CD4-positive, alpha-beta T cell treated with Interleukin-1 beta for 1 hour (primary cell): ENCODE measurements around the gene NBPF1.
"Not testable (repeated sequence)": the region's sequence is repeated elsewhere in the genome, so short reads cannot be mapped to it uniquely, and the experiment has no call there.

Source experiments
- DNase-seq, 2 donors: peaks; one replicate each; pipeline ENCODE4 v3.0.0-alpha.2; 2020 to 2022

The NBPF1 gene

DNA sequence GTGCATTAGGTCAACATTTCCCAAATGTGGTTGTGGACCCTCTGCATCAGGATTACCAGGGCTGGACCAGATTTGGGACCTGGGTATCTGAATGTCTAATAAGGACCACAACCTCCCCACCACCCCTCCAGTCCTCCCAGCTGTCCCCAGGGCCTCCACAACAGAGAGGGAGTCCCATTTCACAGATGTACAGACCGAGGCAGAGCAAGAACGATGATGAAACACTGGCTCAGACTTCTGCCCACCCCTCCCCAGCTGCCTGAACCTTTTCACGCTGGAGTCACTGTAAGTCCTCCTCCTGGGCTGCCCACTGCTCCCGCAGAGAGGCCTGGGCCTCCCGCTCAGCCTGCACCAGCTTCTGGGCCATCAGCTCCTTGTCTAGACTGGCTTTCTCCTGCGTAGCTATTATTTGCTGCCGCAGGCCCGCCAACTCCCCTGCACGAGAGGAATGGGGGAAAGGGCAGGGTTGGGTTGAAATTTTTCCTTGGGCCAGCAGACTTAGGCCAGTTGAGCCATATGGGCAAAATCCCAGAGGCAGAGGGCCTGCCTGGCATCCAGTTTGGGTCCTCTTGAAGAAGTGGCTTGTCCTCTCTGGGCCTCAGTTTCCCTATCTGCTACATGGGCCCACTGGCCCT lies 8.4 kb upstream of the NBPF1 start:
- not testable (repeated sequence) for DNase-seq

DNA sequence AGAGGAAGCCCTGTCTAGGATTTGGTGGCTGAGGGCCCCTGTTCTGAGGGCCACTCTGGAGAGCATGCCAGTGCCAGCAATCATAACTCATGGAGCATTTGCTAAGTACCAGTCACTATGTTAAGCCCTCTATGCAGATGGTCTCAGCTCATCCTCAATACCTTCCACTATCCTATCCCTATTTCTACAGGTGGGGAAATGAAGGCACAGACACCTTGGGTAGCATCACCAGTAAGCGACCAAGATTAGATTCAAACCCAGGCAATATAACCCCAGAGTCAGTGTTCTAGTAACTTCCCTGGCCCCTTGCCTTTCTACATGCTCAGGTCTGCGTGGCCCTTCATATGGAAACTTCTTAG lies 7.9 kb upstream of the NBPF1 start:
- DNase-seq, result no peak

DNA sequence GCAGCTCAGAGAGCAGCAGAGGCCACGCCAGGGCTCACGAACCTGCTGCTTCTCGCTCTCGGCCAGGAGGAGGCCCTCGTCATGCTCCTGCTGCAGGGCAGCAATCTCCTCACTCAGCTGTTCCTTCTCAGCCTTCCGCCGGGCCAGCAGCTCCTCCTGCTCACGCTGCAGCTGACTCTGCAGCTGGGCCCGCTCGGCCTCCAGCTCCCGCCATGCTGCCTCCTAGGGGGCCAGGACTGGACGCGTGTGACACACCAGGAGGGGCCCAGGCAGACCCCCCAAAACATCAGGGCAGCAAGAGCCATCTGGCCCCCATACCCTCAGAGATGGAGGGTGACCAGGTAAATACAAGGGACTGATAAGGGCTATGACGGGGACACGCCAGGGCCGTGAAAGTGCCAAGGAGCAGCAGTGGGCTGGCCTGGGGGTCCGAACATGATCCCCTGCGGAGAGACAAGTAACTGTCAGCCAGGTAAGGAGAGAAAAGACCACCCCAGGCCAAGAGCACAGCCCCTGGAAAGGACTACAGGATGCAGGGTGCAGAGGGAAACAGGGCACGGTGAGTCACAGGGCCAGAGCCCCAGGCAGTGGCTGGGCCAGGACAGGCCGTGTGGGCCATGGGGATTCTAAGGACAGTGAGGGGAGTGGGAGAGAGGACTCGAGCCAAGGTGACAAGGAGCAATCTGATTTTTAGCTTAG lies 6.6 kb upstream of the NBPF1 start:
- not testable (repeated sequence) for DNase-seq

DNA sequence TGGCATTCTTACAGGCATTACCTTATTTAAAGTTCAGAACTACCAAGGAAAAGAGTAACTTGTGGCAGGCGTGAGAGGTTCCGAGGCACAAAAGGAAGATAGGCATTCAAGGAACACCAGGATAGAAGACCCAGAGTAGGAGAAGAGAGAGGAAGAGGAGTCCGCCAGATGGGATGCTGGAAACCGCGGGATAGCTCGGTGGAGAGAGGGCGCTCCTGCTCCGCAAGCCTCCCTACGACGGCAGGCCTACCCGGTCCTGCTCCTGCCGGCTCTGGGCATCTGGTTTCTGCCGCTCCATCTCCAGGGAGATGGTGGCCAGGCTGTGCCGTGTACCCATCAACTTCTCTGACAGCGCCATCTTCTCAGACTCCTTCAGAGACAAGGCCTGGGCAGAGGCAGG lies 5.4 kb upstream of the NBPF1 start:
- no peak for DNase-seq

- no peak for DNase-seq
Observed at GRCh38 chr1:16617778-16618580, 4.6 kb upstream of the NBPF1 start.

GRCh38 chr1:16617114-16617631 lies 3.8 kb upstream of the NBPF1 start:
- no peak for DNase-seq

GRCh38 chr1:16615253-16616252 lies 2.2 kb upstream of the NBPF1 start:
- no peak for DNase-seq

DNA sequence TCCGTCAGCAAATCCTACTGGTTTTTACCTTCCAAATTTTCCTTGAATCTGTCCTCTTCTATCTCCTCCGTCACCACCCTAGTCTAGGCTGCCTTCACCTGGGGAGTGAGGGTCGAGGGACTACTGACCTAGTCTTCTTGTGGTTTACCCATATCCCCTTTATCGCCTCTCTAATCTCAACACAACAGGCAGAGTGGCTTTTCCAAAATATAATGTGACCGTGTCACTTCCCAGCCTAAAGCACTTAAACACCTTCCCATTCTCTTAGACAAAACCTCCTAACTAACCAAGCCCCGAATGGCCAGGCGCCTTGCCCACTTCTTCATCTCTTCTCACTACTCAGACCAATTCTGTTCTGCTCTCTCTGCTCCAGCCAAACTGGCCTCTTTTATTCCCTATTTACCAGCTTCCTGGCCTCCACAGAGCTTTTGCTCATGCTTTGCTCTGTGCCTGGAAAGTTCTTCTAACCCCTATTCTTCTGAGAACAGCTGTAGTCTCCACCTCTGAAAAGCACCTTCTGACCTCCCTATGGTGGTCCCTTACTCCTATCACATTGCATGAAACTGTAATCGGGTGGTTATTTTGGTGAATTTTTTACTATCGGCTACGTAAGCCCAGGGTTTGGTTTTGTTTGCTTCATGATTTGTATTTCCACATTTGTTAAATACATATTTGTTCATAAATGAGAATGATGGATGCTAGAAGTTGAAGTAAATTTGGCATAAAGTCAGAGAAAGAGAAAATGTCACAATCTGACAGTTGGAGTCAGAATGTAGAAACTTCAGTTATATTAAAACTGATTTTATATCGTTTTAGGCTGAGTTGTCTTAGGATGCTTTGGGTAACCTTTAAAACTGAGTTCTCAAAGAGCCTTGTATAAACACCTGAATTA lies 1.2 kb upstream of the NBPF1 start:
- DNase-seq, result no peak

DNA sequence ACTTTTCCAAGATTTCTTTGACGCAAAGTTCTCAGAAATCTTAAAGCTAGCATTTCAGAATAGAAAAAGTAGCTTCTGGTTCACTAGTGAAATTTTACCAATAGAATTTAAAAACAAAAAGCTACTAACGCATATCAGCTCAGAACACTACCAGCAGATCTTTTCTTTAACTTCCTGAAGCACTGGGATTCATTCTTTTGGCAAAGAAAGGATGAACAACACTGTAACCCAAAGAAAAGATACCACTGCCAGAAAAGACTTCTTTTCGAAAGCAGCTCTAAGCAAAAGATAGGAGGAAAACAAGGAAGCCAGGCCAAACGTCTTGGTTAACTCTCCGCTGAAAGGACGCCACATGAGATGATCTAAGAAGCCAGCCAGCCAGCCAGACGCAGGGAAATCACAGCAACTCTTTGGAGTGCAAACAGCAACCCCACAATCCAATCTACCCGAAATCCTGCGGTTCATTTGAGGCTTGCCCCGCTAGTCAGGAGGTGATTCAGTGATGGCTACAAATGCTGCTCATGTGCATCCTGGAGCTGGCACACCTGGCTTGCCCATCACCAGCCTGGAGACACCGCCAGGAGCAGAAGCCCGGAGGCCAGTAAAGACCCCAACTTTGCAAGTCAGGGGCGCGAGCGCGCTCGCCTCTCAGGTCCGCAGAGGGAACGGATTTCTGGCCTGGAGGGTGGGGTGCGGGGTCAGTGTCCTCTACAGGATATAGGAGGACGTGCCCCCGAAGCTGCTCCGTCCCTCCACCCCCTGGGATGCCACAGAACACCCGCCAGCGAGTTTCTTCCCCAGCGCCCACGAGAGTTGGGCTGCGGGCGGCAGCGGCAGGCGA lies 812 bp downstream of the NBPF1 start:
- DNase-seq, result no peak

GRCh38 chr1:16611981-16612331 lies 1.4 kb downstream of the NBPF1 start:
- not testable (repeated sequence) for DNase-seq

DNA sequence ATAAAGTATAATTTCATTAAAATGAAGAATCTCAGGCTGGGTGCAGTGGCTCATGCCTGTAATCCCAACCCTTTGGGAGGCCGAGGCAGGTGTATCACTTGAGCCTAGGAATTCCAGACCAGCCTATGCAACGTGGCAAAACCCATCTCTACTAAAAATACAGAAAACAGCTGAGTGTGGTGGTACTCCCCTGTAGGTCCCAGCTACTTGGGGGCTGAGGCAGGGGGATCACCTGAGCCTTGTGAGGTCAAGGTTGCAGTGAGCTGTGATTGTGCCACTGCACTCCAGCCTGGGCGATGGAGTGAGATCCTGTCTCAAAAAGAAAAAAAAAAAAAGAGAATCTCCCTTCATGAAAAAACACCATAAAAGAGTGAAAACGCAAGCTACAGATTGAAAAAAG lies 2.2 kb downstream of the NBPF1 start:
- not testable (repeated sequence) for DNase-seq

DNA sequence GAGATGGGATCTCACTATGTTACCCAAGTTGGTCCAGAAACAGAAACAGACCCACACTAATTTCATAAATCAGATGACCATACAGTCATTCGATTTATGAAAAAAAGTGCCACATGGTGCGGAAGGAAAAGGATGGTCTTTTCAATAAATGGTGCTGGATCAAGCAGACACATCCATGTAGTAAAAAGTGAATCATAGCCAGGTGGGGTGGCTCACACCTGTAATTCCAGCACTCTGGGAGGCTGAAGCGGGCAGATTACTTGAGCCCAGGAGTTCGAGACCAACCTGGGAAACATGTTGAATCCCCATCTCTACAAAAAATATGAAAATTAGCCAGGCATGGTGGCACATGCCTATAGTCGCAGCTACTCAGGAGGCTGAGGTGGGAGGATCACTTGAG lies 2.8 kb downstream of the NBPF1 start:
- not testable (repeated sequence) for DNase-seq

DNA sequence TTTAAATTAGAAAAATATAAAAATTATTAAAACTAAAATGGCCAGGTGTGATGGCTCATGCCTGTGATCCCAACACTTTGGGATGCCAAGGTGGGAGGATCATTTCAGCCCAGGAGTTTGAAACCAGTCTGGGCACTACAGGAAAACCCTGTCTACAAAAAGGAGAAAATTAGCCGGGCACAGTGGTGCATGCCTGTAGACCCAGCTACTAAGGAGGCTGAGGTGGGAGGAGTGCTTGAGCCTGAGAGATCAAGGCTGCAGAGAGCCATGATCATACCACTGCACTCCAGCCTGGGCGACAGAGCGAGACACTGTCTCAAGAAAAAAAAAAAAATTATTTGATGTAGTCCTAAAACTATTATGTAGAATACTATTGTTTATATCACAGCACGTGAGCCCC lies 3.6 kb downstream of the NBPF1 start:
- DNase-seq, result not testable (repeated sequence)

- no peak for DNase-seq
Observed at GRCh38 chr1:16608838-16609560, 4.4 kb downstream of the NBPF1 start.

- not testable (repeated sequence) for DNase-seq
Observed at GRCh38 chr1:16607853-16608815, 5.2 kb downstream of the NBPF1 start.

- DNase-seq, result no peak
Observed at GRCh38 chr1:16607433-16607851, 5.9 kb downstream of the NBPF1 start.

GRCh38 chr1:16606666-16607432 lies 6.5 kb downstream of the NBPF1 start:
- DNase-seq, result not testable (repeated sequence)
